SK-N-SH (cell line): ENCODE data around the gene TAF4. TPM values are rescaled to one million over a fixed set of nuclear protein-coding genes. Genes with fewer than 3 reads are reported as not detected.

Experiments used
- CTCF ChIA-PET: fragments of 300-600, 350-600 bp; formaldehyde crosslinking; extraction: SDS; loops from one replicate; lab custom pipeline; 2021; lab: Yijun Ruan, JAX
- POLR2A ChIA-PET: fragments of 350-600 bp; sonication (Branson Sonifier 250); formaldehyde crosslinking; extraction: SDS; loops from one replicate; lab custom pipeline; 2020; ENCODE audit warnings: antibody characterized with exemption, inconsistent platforms; lab: Yijun Ruan, JAX
- DNase-seq: peaks from one replicate; pipeline ENCODE4 v3.0.0; 2012
- H2AFZ ChIP-seq: fragments of 200-600 bp; sonication (generic); 2 replicates; pipeline ENCODE4 v1.8.1; 2016; ENCODE audit warnings: antibody characterized with exemption, mild to moderate bottlenecking, low read depth
- H3F3A ChIP-seq: fragments of 200-600 bp; sonication (generic); replicated peaks from 2 replicates; pipeline ENCODE3; 2016; ENCODE audit warnings: antibody characterized with exemption, mild to moderate bottlenecking; ENCODE audit not compliant: insufficient read depth
- H3K27ac ChIP-seq, 2 experiments: fragments of 200-500 bp in 1 of 2; fragments of 200-600 bp in 1 of 2; sonication (Bioruptor generic) in 1 of 2; sonication (generic), shearing (Covaris generic) in 1 of 2; 2 replicates each; pipeline versions ENCODE4 v1.5.1 to v1.6.1; 2014 to 2016; ENCODE audit warnings: low read depth in 2 of 2, inconsistent platforms in 1 of 2, low read length in 1 of 2, mild to moderate bottlenecking in 1 of 2, mixed read lengths in 1 of 2
- H3K27me3 ChIP-seq: fragments of 200-600 bp; sonication (generic), shearing (Covaris generic); 2 replicates; pipeline ENCODE4 v1.6.1; 2016; ENCODE audit warnings: mixed run types; ENCODE audit not compliant: insufficient read depth
- H3K36me3 ChIP-seq, 2 experiments: fragments of 200-500 bp in 1 of 2; fragments of 200-600 bp in 1 of 2; sonication (Bioruptor generic) in 1 of 2; sonication (generic) in 1 of 2; replicated peaks in 1 of 2; 2 replicates each; pipeline versions ENCODE3 to v1.5.1; 2014 to 2016; ENCODE audit warnings: low read length in 1 of 2, mild to moderate bottlenecking in 1 of 2; ENCODE audit not compliant: insufficient read depth in 2 of 2, control insufficient read depth in 1 of 2
- H3K4me1 ChIP-seq, 2 experiments: fragments of 200-500 bp in 1 of 2; fragments of 200-600 bp in 1 of 2; sonication (Bioruptor generic) in 1 of 2; sonication (generic), shearing (Covaris generic) in 1 of 2; 2 replicates each; pipeline versions ENCODE4 v1.5.1 to v1.6.1; 2014 to 2016; ENCODE audit warnings: low read depth in 1 of 2, low read length in 1 of 2, mixed run types in 1 of 2; ENCODE audit not compliant: insufficient read depth in 2 of 2, control insufficient read depth in 1 of 2
- H3K4me2 ChIP-seq: fragments of 200-600 bp; sonication (generic), shearing (Covaris generic); 2 replicates; pipeline ENCODE4 v1.6.1; 2017; ENCODE audit warnings: mixed run types
- H3K4me3 ChIP-seq, 2 experiments: fragments of 200-500 bp in 1 of 2; fragments of 200-600 bp in 1 of 2; sonication (Bioruptor generic) in 1 of 2; sonication (generic), shearing (Covaris generic) in 1 of 2; 2 replicates each; pipeline versions ENCODE4 v1.5.1 to v1.8.1; 2014 to 2016; ENCODE audit warnings: low read depth in 2 of 2, inconsistent platforms in 1 of 2, low read length in 1 of 2, mild to moderate bottlenecking in 1 of 2, mixed read lengths in 1 of 2, moderate library complexity in 1 of 2
- H3K79me2 ChIP-seq: fragments of 200-600 bp; sonication (generic); 2 replicates; pipeline ENCODE4 v1.8.1; 2017; ENCODE audit warnings: mild to moderate bottlenecking; ENCODE audit not compliant: insufficient read depth
- H3K9ac ChIP-seq: fragments of 200-600 bp; sonication (generic); 2 replicates; pipeline ENCODE4 v1.6.1; 2017; ENCODE audit warnings: mixed run types
- H3K9me2 ChIP-seq: fragments of 200-600 bp; sonication (generic); 2 replicates; pipeline ENCODE4 v1.6.1; 2017; ENCODE audit warnings: mixed run types
- H3K9me3 ChIP-seq: fragments of 200-600 bp; sonication (generic); 2 replicates; pipeline ENCODE4 v1.6.1; 2017; ENCODE audit warnings: mixed run types, mild to moderate bottlenecking, moderate library complexity
- H4K20me1 ChIP-seq: fragments of 200-600 bp; sonication (generic); 2 replicates; pipeline ENCODE4 v1.6.1; 2017; ENCODE audit warnings: mild to moderate bottlenecking, mixed run types; ENCODE audit not compliant: insufficient read depth
- EZH2phosphoT487 ChIP-seq: fragments of 200-600 bp; sonication (generic); IDR thresholded peaks from 2 replicates; pipeline ENCODE4 v1.6.1; 2017; ENCODE audit warnings: low read depth, mixed run types, mild to moderate bottlenecking, antibody characterized with exemption, moderate library complexity, borderline replicate concordance
- FOSL2 ChIP-seq: IDR thresholded peaks from 2 replicates; pipeline ENCODE4 v1.4.0; 2012; ENCODE audit warnings: low read depth, mild to moderate bottlenecking, moderate library complexity, borderline replicate concordance
- FOXJ3 ChIP-seq: sonication (generic); formaldehyde crosslinking; IDR thresholded peaks from 2 replicates; pipeline ENCODE4 v1.5.1; 2020; ENCODE audit warnings: mild to moderate bottlenecking, missing genetic modification reagents
- FOXM1 ChIP-seq: IDR thresholded peaks from 2 replicates; pipeline ENCODE4 v1.4.0; 2012; ENCODE audit warnings: low read depth, mild to moderate bottlenecking
- GABPA ChIP-seq: IDR thresholded peaks from 2 replicates; pipeline ENCODE4 v1.4.0; 2012; ENCODE audit warnings: low read depth, mild to moderate bottlenecking
- GATA2 ChIP-seq: sonication (generic); formaldehyde crosslinking; IDR thresholded peaks from 2 replicates; pipeline ENCODE4 v1.5.0; 2020; ENCODE audit warnings: mild to moderate bottlenecking, missing genetic modification reagents
- IRF3 ChIP-seq: fragments of 150-350 bp; IDR thresholded peaks from 2 replicates; pipeline ENCODE4 v1.6.1; 2016; ENCODE audit warnings: mild to moderate bottlenecking, low read depth, low read length
- MXI1 ChIP-seq: IDR thresholded peaks from 2 replicates; pipeline ENCODE4 v1.6.1; 2012; ENCODE audit warnings: mild to moderate bottlenecking, low read depth, low read length, improper control_type of control experiment
- NFIC ChIP-seq: IDR thresholded peaks from 2 replicates; pipeline ENCODE4 v1.4.0; 2012; ENCODE audit warnings: borderline replicate concordance
- PBX3 ChIP-seq: IDR thresholded peaks from 2 replicates; pipeline ENCODE4; 2012
- POLR2AphosphoS5 ChIP-seq: IDR thresholded peaks from 2 replicates; pipeline ENCODE4 v1.6.1; 2012; ENCODE audit warnings: low read depth, low read length
- RAD21 ChIP-seq: IDR thresholded peaks from 2 replicates; pipeline ENCODE4 v1.6.1; 2012; ENCODE audit warnings: mild to moderate bottlenecking, low read length
- RXRA ChIP-seq: IDR thresholded peaks from 2 replicates; pipeline ENCODE4 v1.4.0; 2012; ENCODE audit warnings: low read depth, mild to moderate bottlenecking, borderline replicate concordance
- SMC3 ChIP-seq: IDR thresholded peaks from 2 replicates; pipeline ENCODE4 v1.6.1; 2012; ENCODE audit warnings: low read depth, low read length, improper control_type of control experiment
- TAF1 ChIP-seq: IDR thresholded peaks from 2 replicates; pipeline ENCODE4 v1.6.1; 2012; ENCODE audit warnings: low read depth, mild to moderate bottlenecking, low read length, moderate library complexity, borderline replicate concordance
- USF1 ChIP-seq: IDR thresholded peaks from 2 replicates; pipeline ENCODE4 v1.4.0; 2012; ENCODE audit warnings: low read depth, borderline replicate concordance
- YY1 ChIP-seq: IDR thresholded peaks from 2 replicates; pipeline ENCODE4 v1.4.0; 2012; ENCODE audit warnings: low read depth, mild to moderate bottlenecking
- WGBS: methylation state at CpG from one replicate; pipeline ENCODE4 v1.1.6; 2017; ENCODE audit warnings: low lambda C conversion rate; 5-methylcytosine and 5-hydroxymethylcytosine counted together
- polyA plus RNA-seq, 3 experiments: library from polyadenylated mRNA; depleted of rRNA; stranded (reverse); fragments of >200 nt; gene quantifications; 2 replicates each; pipeline ENCODE4 v1.2.3, GENCODE V29; 2012
- TF ChIP-seq, protein P1 (sequence below): IDR thresholded peaks from 2 replicates; pipeline ENCODE4 v1.6.1; 2012; ENCODE audit warnings: mild to moderate bottlenecking, low read depth, low read length, moderate library complexity

TAF4 gene
- polyA plus RNA-seq, 1 of the 3 experiments (the other 2 are of a cell fraction) = 4.8 TPM

- no peak for TF ChIP-seq FOSL2
- no peak for TF ChIP-seq YY1
- TF ChIP-seq POLR2AphosphoS5 = no peak
- TF ChIP-seq GABPA = no peak
- no peak for TF ChIP-seq IRF3
- TF ChIP-seq EZH2phosphoT487 = no peak
- no peak for TF ChIP-seq RXRA
- TF ChIP-seq NFIC = no peak
- no peak for TF ChIP-seq RAD21
- no peak for TF ChIP-seq USF1
- TF ChIP-seq TAF1 = no peak
These were observed 14.7 kb upstream of the TAF4 start (continued) for GRCh38 chr20:62080249-62080990.

- no peaks in the 10 kb centered on the region for H3K27me3 ChIP-seq
These were observed 13.5 kb upstream of the TAF4 start for GRCh38 chr20:62079166-62079565.

More at GRCh38 chr20:62079166-62079565, 13.5 kb upstream of the TAF4 start:
- Histone ChIP-seq H3K36me3 (no peaks in the 10 kb centered on the region), H3K4me3 (no peak overlapping the region; a peak in 1 of 4 replicates), H4K20me1 (no peaks in the 10 kb centered on the region), H2AFZ (no peak overlapping the region), H3K9me3 (peaks cover 20% of the 10 kb centered on the region; the same call in 1 of the 2 replicates), H3K9ac (no peak overlapping the region), H3K79me2 (no peaks in the 10 kb centered on the region), H3K4me2 (no peak overlapping the region), H3F3A (no peaks in the 10 kb centered on the region), H3K27ac (no peak overlapping the region), H3K4me1 (no peaks in the 10 kb centered on the region), H3K9me2 (no peaks in the 10 kb centered on the region)
- ChIA-PET CTCF (no interaction called here), POLR2A (no interaction called here)
- WGBS = 94% methylated on average over 1 of the region's 1 CpG
- no peak for TF ChIP-seq SMC3
- no peak for TF ChIP-seq FOXM1
- no peak for TF ChIP-seq MXI1
- TF ChIP-seq, protein P1, sequence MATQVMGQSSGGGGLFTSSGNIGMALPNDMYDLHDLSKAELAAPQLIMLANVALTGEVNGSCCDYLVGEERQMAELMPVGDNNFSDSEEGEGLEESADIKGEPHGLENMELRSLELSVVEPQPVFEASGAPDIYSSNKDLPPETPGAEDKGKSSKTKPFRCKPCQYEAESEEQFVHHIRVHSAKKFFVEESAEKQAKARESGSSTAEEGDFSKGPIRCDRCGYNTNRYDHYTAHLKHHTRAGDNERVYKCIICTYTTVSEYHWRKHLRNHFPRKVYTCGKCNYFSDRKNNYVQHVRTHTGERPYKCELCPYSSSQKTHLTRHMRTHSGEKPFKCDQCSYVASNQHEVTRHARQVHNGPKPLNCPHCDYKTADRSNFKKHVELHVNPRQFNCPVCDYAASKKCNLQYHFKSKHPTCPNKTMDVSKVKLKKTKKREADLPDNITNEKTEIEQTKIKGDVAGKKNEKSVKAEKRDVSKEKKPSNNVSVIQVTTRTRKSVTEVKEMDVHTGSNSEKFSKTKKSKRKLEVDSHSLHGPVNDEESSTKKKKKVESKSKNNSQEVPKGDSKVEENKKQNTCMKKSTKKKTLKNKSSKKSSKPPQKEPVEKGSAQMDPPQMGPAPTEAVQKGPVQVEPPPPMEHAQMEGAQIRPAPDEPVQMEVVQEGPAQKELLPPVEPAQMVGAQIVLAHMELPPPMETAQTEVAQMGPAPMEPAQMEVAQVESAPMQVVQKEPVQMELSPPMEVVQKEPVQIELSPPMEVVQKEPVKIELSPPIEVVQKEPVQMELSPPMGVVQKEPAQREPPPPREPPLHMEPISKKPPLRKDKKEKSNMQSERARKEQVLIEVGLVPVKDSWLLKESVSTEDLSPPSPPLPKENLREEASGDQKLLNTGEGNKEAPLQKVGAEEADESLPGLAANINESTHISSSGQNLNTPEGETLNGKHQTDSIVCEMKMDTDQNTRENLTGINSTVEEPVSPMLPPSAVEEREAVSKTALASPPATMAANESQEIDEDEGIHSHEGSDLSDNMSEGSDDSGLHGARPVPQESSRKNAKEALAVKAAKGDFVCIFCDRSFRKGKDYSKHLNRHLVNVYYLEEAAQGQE = no peak
- TF ChIP-seq FOXJ3 (CRISPR knock-in tag) = no peak
- no peak for TF ChIP-seq PBX3
- TF ChIP-seq GATA2 = no peak
- no peak for DNase-seq
